DND-41 (cell line): ENCODE measurements around the gene IRS2.

Experiments used
- EZH2 ChIP-seq: IDR thresholded peaks from 3 replicates; pipeline ENCODE4 v1.6.1; 2012; ENCODE audit warnings: borderline replicate concordance, low read depth, mild to moderate bottlenecking, moderate library complexity, low read length, inconsistent platforms; ENCODE audit not compliant: severe bottlenecking
- TF ChIP-seq, protein P1 (sequence below): IDR thresholded peaks from 2 replicates; pipeline ENCODE4 v1.5.1; 2012; ENCODE audit warnings: borderline replicate concordance, low read length, moderate library complexity, mild to moderate bottlenecking; ENCODE audit not compliant: poor library complexity, severe bottlenecking; ENCODE audit errors: extremely low read depth

- TF ChIP-seq, protein P1, sequence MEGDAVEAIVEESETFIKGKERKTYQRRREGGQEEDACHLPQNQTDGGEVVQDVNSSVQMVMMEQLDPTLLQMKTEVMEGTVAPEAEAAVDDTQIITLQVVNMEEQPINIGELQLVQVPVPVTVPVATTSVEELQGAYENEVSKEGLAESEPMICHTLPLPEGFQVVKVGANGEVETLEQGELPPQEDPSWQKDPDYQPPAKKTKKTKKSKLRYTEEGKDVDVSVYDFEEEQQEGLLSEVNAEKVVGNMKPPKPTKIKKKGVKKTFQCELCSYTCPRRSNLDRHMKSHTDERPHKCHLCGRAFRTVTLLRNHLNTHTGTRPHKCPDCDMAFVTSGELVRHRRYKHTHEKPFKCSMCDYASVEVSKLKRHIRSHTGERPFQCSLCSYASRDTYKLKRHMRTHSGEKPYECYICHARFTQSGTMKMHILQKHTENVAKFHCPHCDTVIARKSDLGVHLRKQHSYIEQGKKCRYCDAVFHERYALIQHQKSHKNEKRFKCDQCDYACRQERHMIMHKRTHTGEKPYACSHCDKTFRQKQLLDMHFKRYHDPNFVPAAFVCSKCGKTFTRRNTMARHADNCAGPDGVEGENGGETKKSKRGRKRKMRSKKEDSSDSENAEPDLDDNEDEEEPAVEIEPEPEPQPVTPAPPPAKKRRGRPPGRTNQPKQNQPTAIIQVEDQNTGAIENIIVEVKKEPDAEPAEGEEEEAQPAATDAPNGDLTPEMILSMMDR = no peak
- no peak for TF ChIP-seq EZH2
These were observed 8.6 kb upstream of the IRS2 start for GRCh38 chr13:109795011-109795410.
